Activated T-helper 1 cell treated with anti-CD3 and anti-CD28 coated beads, Interleukin-2, amount 50 U/mL, for 16 hours (primary cell): ENCODE measurements around the gene ZNF514.
"Not testable (repeated sequence)": the region's sequence is repeated elsewhere in the genome, so short reads cannot be mapped to it uniquely, and the experiment has no call there.

Source experiments
- DNase-seq, 2 donors: peaks; one replicate each; pipeline ENCODE4 v3.0.0-alpha.2; 2020; ENCODE audit warnings: low read depth in 1 of 2, low spot score in 1 of 2

ZNF514 gene

GRCh38 chr2:95138702-95139101, 20.9 kb downstream of the ZNF514 start:
- DNase-seq = no peak

GRCh38 chr2:95122197-95122551, 37.5 kb downstream of the ZNF514 start:
- no peak for DNase-seq

- DNase-seq = peak; percentile 68 to 74
These were observed 38.0 kb downstream of the ZNF514 start, which contains the start of gene MRPS5 for GRCh38 chr2:95121407-95122196. Gene MRPS5 (minus strand): TSS chr2:95121808. CDS start chr2:95121791, 17 bp downstream.

DNA sequence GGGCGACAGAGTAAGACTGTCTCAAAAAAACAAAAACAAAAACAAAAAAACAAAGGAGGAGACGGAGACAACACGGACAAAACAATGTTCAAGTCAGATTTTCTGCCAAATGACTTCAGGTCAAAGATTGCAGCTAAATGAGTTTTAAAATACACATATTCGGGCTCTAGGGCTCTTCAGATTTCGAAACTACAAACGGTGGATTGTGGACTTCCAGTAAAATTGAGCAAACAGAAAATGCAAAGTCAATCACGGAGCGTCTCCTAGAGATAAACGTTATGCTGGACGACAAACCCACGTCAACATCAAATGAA, 38.6 kb downstream of the ZNF514 start:
- no peak for DNase-seq

- DNase-seq = peak; percentile 46 to 49
These were observed 44.2 kb downstream of the ZNF514 start for GRCh38 chr2:95115418-95115817.

- DNase-seq = no peak
These were observed 46.2 kb downstream of the ZNF514 start for GRCh38 chr2:95113464-95113863.

DNA sequence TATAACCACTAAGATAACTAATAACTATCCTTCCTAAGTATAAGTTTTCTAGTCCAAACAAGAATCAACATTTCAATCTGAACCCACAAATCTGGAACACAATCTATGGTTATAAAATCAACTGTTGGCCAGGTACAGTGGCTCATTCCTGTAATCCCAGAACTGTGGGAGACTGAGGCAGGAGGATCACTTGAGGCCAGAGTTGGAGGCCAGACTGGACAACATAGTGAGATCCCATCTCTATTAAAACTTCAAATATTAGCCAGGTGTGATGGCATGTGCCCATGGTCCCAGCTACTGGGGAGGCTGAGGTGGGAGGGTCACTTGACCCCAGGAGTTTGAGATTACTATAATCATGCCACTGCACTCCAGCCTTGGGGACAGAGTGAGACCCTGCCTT, 49.3 kb downstream of the ZNF514 start:
- DNase-seq = no peak

DNA sequence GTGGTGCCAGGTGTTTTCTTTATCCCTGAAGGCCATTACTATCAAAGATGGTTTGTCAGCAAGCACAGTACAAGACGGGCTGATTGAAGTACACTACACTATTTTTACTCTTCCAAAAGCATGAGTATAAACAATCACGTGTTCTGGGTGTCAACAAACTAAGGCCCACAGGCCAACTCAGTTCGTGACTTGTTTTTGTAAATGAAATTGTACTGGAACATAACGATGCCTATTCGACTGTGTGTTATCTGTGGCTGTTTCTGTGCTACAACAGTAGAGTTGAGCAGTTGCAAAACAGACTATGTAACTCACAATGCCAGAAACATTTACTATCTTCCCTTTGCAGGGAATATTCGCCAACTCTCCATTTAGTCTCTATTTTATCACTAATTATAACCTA, 50.4 kb downstream of the ZNF514 start:
- no peak for DNase-seq

GRCh38 chr2:95106081-95106480, 53.6 kb downstream of the ZNF514 start:
- DNase-seq = no peak

- no peak for DNase-seq
These were observed 55.0 kb downstream of the ZNF514 start for GRCh38 chr2:95104606-95105005.

DNA sequence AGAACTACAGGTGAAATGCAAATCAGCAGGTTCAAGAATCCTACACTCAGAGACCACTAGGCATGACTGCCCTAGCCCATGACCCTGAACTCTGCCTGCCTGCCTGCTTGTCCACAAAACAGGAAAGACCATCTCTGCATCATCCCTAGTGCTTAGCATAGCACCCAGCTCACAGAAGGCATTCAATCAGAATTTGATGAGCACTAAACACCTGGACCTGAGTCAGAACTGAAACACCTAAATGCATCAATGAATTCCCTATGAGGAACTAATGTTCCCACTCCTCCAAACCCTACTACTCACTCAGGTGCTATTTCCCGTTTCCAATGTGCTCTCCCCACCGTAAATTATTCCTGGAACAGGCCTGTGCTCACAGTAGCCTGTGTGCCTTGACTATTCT, 59.7 kb downstream of the ZNF514 start:
- DNase-seq = no peak

- DNase-seq = not testable (repeated sequence)
These were observed 61.4 kb downstream of the ZNF514 start for GRCh38 chr2:95098273-95098672.
